ENCODE data around the gene VPS51. TPM values are rescaled to one million over a fixed set of nuclear protein-coding genes. Genes with fewer than 3 reads are reported as not detected.

The VPS51 gene
- total and polyA plus RNA-seq, 2 of the 13 experiments (the other 11 are each of a cell fraction or from before 2014, with no cell fraction given): 76.3 to 90.6 TPM

DNA sequence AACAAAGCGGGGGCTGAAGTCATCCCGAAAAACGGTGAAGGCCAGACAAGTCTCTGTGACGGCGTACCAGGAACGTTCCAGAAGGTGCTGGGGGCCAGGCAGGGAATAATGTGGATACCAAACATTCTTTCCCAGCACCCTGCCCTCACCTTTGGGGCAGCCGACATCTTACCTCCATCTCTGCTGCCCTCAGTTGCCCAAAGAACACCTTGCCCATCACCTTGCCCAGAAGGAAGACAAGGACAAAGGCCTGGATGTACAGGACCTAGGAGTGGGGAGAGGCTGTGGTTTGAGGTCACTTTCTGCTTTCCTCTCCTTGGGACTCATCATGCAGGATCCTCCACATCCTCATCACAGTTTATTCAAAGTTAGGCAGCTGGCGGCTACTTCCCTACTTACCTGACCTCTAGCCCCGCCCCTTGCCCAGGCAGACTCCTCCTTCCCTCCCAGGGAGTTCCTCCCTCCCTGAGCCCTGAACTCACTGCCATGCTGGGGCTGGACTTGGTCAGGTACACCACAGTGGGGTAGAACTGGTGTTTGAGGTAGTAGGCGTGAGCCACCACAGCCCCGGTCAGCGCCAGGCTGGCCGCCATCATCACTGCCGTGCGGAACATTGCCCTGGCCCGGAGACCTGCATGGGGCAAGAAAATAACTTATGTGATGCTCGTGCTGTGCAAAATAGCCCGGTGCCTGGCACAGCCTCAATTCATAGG, 37.1 kb downstream of the VPS51 start:
- WGBS (ENCODE audit: low lambda C conversion rate): 65% methylated on average over 10 of the region's 18 CpGs
- H2AFZ ChIP-seq (ENCODE audit: low read length): no peak overlapping the region
- H3K9ac ChIP-seq (ENCODE audit: insufficient read depth, low read depth, low read length): peak overlapping the region; percentile 96
- peak; percentile 47 for DNase-seq (ENCODE audit: low spot score)
- H3K27ac ChIP-seq (ENCODE audit: extremely low read length, insufficient read depth, low read length): peak overlapping the region; percentile 96
- H3K4me2 ChIP-seq (ENCODE audit: low read depth, low read length): peak overlapping the region; percentile 92
- no peak for FAIRE-seq
- peaks cover 25% of the 10 kb centered on the region for H3K4me1 ChIP-seq (ENCODE audit: insufficient read depth, low read length)
- ChIA-PET CTCF (ENCODE audit: low intra/inter-chr PET ratio, low total read pairs) (interaction anchor here (1.3 kb wide), 1 partner anchor 47 kb away, joined by 3 read pairs; no protein-coding TSS in a partner anchor), POLR2A (interaction anchor here (3.2 to 5.1 kb wide), 5 partner anchors 10 to 47 kb away, joined by 23 to 105 read pairs (median 85); partner anchors contain the start of genes CAPN1, FAU, MRPL49 and TM7SF2)
- peaks cover 17% of the 10 kb centered on the region for H4K20me1 ChIP-seq (ENCODE audit: insufficient read depth, low read length)
- H3K4me3 ChIP-seq (replicated peaks in 1 of 3; ENCODE audit: insufficient read depth in 1 of 3, low read depth in 2 of 3, low read length in 3 of 3): peak overlapping the region; percentile 85 to 94 (median 92)
- intact Hi-C loops (cut with micrococcal nuclease; ENCODE audit: unreplicated experiment): no loop called here
- H3K9me3 ChIP-seq (ENCODE audit: low read length): no peaks in the 10 kb centered on the region
- peaks cover 26% of the 10 kb centered on the region for H3K79me2 ChIP-seq (ENCODE audit: insufficient read depth, low read length)
- no TSS peak for BruUV-seq (replicated peaks)
- peaks cover 31 to 45% of the 10 kb centered on the region in 2 experiments for H3K36me3 ChIP-seq (replicated peaks in 1 of 2; ENCODE audit: control insufficient read depth in 1 of 2, insufficient read depth in 2 of 2, low read length in 2 of 2)
- no peaks in the 10 kb centered on the region; a peak in 1 of 5 replicates for H3K27me3 ChIP-seq (ENCODE audit: control insufficient read depth in 1 of 2, insufficient read depth in 2 of 2, low read length in 2 of 2)
- ATAC-seq: peak; percentile 14
- in situ Hi-C loops (cut with HindIII; ENCODE audit: extremely low pct_ligation_motif_present, low pct_unique_long_range_greater_than_20kb): no loop called here
- TF ChIP-seq ZNF350 (CRISPR knock-in tag; IDR thresholded peaks at IDR 0.05; ENCODE audit: borderline replicate concordance, low read depth) (peak; percentile 8; the same call in 1 of the 2 replicates), NR1H2 (CRISPR knock-in tag; IDR thresholded peaks at IDR 0.05; ENCODE audit: borderline replicate concordance, low read depth) (no peak), POLR2AphosphoS5 (IDR thresholded peaks at IDR 0.05; ENCODE audit: low read depth, low read length) (peak; percentile 69), ELF1 (CRISPR knock-in tag; IDR thresholded peaks at IDR 0.05) (no peak), FOXO1 (CRISPR knock-in tag; IDR thresholded peaks at IDR 0.05) (no peak), ZNF232 (CRISPR knock-in tag; IDR thresholded peaks at IDR 0.05; ENCODE audit: borderline replicate concordance) (no peak), MED1 (CRISPR knock-in tag; IDR thresholded peaks at IDR 0.05) (0 out of 2 replicates have a peak, but pooled peaks have one; percentile 12), MYPOP (CRISPR knock-in tag; IDR thresholded peaks at IDR 0.05) (0 out of 2 replicates have a peak, but pooled peaks have one; percentile 17), KMT2B (CRISPR knock-in tag; IDR thresholded peaks at IDR 0.05) (no peak), HES4 (CRISPR knock-in tag; IDR thresholded peaks at IDR 0.05; ENCODE audit: borderline replicate concordance) (0 out of 2 replicates have a peak, but pooled peaks have one; percentile 31), PRDM10 (CRISPR knock-in tag; IDR thresholded peaks at IDR 0.05; ENCODE audit: low read depth) (peak; percentile 67; the same call in 1 of the 2 replicates), CCDC6 (CRISPR knock-in tag; IDR thresholded peaks at IDR 0.05) (no peak), YEATS2 (CRISPR knock-in tag; IDR thresholded peaks at IDR 0.05; ENCODE audit: borderline replicate concordance) (no peak), POLR2G (IDR thresholded peaks at IDR 0.05; ENCODE audit: low read depth, low read length) (peak; percentile 53), NRL (CRISPR knock-in tag; IDR thresholded peaks at IDR 0.05; ENCODE audit: borderline replicate concordance) (0 out of 2 replicates have a peak, but pooled peaks have one; percentile 25)
- TF ChIP-seq, protein P1, sequence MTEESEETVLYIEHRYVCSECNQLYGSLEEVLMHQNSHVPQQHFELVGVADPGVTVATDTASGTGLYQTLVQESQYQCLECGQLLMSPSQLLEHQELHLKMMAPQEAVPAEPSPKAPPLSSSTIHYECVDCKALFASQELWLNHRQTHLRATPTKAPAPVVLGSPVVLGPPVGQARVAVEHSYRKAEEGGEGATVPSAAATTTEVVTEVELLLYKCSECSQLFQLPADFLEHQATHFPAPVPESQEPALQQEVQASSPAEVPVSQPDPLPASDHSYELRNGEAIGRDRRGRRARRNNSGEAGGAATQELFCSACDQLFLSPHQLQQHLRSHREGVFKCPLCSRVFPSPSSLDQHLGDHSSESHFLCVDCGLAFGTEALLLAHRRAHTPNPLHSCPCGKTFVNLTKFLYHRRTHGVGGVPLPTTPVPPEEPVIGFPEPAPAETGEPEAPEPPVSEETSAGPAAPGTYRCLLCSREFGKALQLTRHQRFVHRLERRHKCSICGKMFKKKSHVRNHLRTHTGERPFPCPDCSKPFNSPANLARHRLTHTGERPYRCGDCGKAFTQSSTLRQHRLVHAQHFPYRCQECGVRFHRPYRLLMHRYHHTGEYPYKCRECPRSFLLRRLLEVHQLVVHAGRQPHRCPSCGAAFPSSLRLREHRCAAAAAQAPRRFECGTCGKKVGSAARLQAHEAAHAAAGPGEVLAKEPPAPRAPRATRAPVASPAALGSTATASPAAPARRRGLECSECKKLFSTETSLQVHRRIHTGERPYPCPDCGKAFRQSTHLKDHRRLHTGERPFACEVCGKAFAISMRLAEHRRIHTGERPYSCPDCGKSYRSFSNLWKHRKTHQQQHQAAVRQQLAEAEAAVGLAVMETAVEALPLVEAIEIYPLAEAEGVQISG (CRISPR knock-in tag; IDR thresholded peaks at IDR 0.05): no peak; the same call in 1 of the 2 replicates
